ENCODE data around the gene ANKRD13B. TPM values are rescaled to one million over a fixed set of nuclear protein-coding genes. Genes with fewer than 3 reads are reported as not detected.

Gene ANKRD13B
- total and polyA plus RNA-seq, 2 of the 13 experiments (the other 11 are each of a cell fraction or from before 2014, with no cell fraction given): 1.7 to 1.8 TPM

DNA sequence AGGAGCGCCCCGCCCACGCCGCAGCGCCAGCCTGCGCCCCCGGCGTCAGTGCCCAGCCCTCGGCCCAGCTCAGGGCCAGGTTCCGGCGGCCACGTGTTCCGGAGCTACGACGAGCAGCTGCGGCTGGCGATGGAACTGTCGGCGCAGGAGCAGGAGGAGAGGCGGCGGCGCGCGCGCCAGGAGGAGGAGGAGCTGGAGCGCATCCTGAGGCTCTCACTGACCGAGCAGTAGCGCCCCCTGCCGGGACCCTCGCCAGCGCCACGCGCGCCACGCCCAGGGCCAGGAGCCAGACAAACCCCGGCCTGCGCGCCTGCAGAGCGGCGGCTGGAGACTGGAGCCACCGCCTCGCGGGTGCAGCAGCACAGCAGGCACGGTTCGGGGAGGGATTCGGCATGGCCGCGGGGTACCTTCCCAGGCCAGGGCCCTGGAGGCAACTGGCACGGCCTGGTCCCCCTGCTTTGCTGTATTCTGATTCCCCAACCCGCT, 20.5 kb downstream of the ANKRD13B start (continued):
- TF ChIP-seq, protein P1, sequence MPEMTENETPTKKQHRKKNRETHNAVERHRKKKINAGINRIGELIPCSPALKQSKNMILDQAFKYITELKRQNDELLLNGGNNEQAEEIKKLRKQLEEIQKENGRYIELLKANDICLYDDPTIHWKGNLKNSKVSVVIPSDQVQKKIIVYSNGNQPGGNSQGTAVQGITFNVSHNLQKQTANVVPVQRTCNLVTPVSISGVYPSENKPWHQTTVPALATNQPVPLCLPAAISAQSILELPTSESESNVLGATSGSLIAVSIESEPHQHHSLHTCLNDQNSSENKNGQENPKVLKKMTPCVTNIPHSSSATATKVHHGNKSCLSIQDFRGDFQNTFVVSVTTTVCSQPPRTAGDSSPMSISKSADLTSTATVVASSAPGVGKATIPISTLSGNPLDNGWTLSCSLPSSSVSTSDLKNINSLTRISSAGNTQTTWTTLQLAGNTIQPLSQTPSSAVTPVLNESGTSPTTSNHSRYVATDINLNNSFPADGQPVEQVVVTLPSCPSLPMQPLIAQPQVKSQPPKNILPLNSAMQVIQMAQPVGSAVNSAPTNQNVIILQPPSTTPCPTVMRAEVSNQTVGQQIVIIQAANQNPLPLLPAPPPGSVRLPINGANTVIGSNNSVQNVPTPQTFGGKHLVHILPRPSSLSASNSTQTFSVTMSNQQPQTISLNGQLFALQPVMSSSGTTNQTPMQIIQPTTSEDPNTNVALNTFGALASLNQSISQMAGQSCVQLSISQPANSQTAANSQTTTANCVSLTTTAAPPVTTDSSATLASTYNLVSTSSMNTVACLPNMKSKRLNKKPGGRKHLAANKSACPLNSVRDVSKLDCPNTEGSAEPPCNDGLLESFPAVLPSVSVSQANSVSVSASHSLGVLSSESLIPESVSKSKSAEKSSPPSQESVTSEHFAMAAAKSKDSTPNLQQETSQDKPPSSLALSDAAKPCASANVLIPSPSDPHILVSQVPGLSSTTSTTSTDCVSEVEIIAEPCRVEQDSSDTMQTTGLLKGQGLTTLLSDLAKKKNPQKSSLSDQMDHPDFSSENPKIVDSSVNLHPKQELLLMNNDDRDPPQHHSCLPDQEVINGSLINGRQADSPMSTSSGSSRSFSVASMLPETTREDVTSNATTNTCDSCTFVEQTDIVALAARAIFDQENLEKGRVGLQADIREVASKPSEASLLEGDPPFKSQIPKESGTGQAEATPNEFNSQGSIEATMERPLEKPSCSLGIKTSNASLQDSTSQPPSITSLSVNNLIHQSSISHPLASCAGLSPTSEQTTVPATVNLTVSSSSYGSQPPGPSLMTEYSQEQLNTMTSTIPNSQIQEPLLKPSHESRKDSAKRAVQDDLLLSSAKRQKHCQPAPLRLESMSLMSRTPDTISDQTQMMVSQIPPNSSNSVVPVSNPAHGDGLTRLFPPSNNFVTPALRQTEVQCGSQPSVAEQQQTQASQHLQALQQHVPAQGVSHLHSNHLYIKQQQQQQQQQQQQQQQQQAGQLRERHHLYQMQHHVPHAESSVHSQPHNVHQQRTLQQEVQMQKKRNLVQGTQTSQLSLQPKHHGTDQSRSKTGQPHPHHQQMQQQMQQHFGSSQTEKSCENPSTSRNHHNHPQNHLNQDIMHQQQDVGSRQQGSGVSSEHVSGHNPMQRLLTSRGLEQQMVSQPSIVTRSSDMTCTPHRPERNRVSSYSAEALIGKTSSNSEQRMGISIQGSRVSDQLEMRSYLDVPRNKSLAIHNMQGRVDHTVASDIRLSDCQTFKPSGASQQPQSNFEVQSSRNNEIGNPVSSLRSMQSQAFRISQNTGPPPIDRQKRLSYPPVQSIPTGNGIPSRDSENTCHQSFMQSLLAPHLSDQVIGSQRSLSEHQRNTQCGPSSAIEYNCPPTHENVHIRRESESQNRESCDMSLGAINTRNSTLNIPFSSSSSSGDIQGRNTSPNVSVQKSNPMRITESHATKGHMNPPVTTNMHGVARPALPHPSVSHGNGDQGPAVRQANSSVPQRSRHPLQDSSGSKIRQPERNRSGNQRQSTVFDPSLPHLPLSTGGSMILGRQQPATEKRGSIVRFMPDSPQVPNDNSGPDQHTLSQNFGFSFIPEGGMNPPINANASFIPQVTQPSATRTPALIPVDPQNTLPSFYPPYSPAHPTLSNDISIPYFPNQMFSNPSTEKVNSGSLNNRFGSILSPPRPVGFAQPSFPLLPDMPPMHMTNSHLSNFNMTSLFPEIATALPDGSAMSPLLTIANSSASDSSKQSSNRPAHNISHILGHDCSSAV (CRISPR knock-in tag; IDR thresholded peaks at IDR 0.05; ENCODE audit: borderline replicate concordance): no peak
- TF ChIP-seq, protein P2, sequence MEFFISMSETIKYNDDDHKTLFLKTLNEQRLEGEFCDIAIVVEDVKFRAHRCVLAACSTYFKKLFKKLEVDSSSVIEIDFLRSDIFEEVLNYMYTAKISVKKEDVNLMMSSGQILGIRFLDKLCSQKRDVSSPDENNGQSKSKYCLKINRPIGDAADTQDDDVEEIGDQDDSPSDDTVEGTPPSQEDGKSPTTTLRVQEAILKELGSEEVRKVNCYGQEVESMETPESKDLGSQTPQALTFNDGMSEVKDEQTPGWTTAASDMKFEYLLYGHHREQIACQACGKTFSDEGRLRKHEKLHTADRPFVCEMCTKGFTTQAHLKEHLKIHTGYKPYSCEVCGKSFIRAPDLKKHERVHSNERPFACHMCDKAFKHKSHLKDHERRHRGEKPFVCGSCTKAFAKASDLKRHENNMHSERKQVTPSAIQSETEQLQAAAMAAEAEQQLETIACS (CRISPR knock-in tag; IDR thresholded peaks at IDR 0.05): peak; percentile 83
- TF ChIP-seq HIVEP1 (CRISPR knock-in tag; IDR thresholded peaks at IDR 0.05) (no peak; the same call in 1 of the 2 replicates), ZNF775 (CRISPR knock-in tag; IDR thresholded peaks at IDR 0.05; ENCODE audit: borderline replicate concordance) (no peak), ZC3H13 (CRISPR knock-in tag; IDR thresholded peaks at IDR 0.05) (peak; percentile 56; the same call in 1 of the 2 replicates), ZBTB42 (CRISPR knock-in tag; IDR thresholded peaks at IDR 0.05) (no peak), ZNF780A (CRISPR knock-in tag; IDR thresholded peaks at IDR 0.05) (0 out of 2 replicates have a peak, but pooled peaks have one; percentile 46), RFXANK (CRISPR knock-in tag; IDR thresholded peaks at IDR 0.05) (no peak)
- TF ChIP-seq, protein P3, sequence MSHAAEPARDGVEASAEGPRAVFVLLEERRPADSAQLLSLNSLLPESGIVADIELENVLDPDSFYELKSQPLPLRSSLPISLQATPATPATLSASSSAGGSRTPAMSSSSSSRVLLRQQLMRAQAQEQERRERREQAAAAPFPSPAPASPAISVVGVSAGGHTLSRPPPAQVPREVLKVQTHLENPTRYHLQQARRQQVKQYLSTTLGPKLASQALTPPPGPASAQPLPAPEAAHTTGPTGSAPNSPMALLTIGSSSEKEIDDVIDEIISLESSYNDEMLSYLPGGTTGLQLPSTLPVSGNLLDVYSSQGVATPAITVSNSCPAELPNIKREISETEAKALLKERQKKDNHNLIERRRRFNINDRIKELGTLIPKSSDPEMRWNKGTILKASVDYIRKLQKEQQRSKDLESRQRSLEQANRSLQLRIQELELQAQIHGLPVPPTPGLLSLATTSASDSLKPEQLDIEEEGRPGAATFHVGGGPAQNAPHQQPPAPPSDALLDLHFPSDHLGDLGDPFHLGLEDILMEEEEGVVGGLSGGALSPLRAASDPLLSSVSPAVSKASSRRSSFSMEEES (CRISPR knock-in tag; IDR thresholded peaks at IDR 0.05): peak; percentile 51; the same call in 1 of the 2 replicates
- TF ChIP-seq, protein P4, sequence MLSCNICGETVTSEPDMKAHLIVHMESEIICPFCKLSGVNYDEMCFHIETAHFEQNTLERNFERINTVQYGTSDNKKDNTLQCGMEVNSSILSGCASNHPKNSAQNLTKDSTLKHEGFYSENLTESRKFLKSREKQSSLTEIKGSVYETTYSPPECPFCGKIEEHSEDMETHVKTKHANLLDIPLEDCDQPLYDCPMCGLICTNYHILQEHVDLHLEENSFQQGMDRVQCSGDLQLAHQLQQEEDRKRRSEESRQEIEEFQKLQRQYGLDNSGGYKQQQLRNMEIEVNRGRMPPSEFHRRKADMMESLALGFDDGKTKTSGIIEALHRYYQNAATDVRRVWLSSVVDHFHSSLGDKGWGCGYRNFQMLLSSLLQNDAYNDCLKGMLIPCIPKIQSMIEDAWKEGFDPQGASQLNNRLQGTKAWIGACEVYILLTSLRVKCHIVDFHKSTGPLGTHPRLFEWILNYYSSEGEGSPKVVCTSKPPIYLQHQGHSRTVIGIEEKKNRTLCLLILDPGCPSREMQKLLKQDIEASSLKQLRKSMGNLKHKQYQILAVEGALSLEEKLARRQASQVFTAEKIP (CRISPR knock-in tag; IDR thresholded peaks at IDR 0.05; ENCODE audit: borderline replicate concordance): no peak
- TF ChIP-seq, protein P5, sequence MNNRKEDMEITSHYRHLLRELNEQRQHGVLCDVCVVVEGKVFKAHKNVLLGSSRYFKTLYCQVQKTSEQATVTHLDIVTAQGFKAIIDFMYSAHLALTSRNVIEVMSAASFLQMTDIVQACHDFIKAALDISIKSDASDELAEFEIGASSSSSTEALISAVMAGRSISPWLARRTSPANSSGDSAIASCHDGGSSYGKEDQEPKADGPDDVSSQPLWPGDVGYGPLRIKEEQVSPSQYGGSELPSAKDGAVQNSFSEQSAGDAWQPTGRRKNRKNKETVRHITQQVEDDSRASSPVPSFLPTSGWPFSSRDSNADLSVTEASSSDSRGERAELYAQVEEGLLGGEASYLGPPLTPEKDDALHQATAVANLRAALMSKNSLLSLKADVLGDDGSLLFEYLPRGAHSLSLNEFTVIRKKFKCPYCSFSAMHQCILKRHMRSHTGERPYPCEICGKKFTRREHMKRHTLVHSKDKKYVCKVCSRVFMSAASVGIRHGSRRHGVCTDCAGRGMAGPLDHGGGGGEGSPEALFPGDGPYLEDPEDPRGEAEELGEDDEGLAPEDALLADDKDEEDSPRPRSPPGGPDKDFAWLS (CRISPR knock-in tag; IDR thresholded peaks at IDR 0.05; ENCODE audit: borderline replicate concordance): no peak
- TF ChIP-seq, protein P6, sequence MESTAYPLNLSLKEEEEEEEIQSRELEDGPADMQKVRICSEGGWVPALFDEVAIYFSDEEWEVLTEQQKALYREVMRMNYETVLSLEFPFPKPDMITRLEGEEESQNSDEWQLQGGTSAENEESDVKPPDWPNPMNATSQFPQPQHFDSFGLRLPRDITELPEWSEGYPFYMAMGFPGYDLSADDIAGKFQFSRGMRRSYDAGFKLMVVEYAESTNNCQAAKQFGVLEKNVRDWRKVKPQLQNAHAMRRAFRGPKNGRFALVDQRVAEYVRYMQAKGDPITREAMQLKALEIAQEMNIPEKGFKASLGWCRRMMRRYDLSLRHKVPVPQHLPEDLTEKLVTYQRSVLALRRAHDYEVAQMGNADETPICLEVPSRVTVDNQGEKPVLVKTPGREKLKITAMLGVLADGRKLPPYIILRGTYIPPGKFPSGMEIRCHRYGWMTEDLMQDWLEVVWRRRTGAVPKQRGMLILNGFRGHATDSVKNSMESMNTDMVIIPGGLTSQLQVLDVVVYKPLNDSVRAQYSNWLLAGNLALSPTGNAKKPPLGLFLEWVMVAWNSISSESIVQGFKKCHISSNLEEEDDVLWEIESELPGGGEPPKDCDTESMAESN (CRISPR knock-in tag; conservative IDR thresholded peaks at IDR 0.05): peak; percentile 96

Measured in HepG2 (cell line).